Bronchial epithelial cell (primary cell): ENCODE data around the gene CD58. TPM values are rescaled to one million over a fixed set of nuclear protein-coding genes. Genes with fewer than 3 reads are reported as not detected.

ENCODE experiments used
- DNase-seq: peaks from one replicate; pipeline ENCODE4 v3.0.0-alpha.2; 2010; ENCODE audit warnings: low read depth
- FAIRE-seq: peaks from 2 replicates; lab custom pipeline; 2011; peaks lifted over from hg19 to GRCh38; lab: Jason Lieb, UNC
- H3K27me3 ChIP-seq: 2 replicates; pipeline ENCODE4 v1.5.1; 2011; ENCODE audit warnings: low read length; ENCODE audit not compliant: control insufficient read depth, insufficient read depth
- H3K36me3 ChIP-seq: 2 replicates; pipeline ENCODE4 v1.5.1; 2011; ENCODE audit warnings: low read length; ENCODE audit not compliant: control insufficient read depth, insufficient read depth
- H3K4me3 ChIP-seq: 2 replicates; pipeline ENCODE4 v1.5.1; 2011; ENCODE audit warnings: mild to moderate bottlenecking, low read depth, low read length, control low read depth
- CTCF ChIP-seq: IDR thresholded peaks from 2 replicates; pipeline ENCODE4 v1.5.1; 2011; ENCODE audit warnings: mild to moderate bottlenecking, moderate library complexity, low read length, control low read depth, inconsistent platforms; ENCODE audit not compliant: insufficient read depth, severe bottlenecking
- total RNA-seq: library from RNA; depleted of rRNA; stranded (reverse); fragments of >200 nt; gene quantifications from 2 replicates; pipeline ENCODE4 v1.2.1, GENCODE V29; 2014

CD58 gene
- total RNA-seq, 1 donor from 2014 or later, result 18.2 TPM

- TF ChIP-seq CTCF, result no peak
- no peaks in the 10 kb centered on the region for H3K27me3 ChIP-seq
- peaks cover 3% of the 10 kb centered on the region for H3K36me3 ChIP-seq
- DNase-seq (no peak), FAIRE-seq (no peak)
- no peak overlapping the region for H3K4me3 ChIP-seq
These were observed 52.4 kb downstream of the CD58 start for GRCh38 chr1:116518400-116518799.

- no peak for TF ChIP-seq CTCF
- DNase-seq (no peak), FAIRE-seq (no peak)
- Histone ChIP-seq H3K4me3 (no peak overlapping the region), H3K36me3 (peaks cover 3% of the 10 kb centered on the region), H3K27me3 (no peaks in the 10 kb centered on the region)
These were observed 54.2 kb downstream of the CD58 start for GRCh38 chr1:116516631-116517030.

GRCh38 chr1:116515702-116516101 is 55.1 kb downstream of the CD58 start:
- H3K27me3 ChIP-seq, result no peaks in the 10 kb centered on the region
- peaks cover 3% of the 10 kb centered on the region for H3K36me3 ChIP-seq
- no peak for FAIRE-seq
- no peak for DNase-seq
- TF ChIP-seq CTCF, result no peak
- H3K4me3 ChIP-seq, result no peak overlapping the region

- H3K36me3 ChIP-seq, result peaks cover 3% of the 10 kb centered on the region
- no peak overlapping the region for H3K4me3 ChIP-seq
- TF ChIP-seq CTCF, result no peak
- FAIRE-seq, result no peak
- peak; percentile 69 for DNase-seq
- no peaks in the 10 kb centered on the region for H3K27me3 ChIP-seq
These were observed 55.9 kb downstream of the CD58 start for GRCh38 chr1:116514708-116515525.

- DNase-seq (no peak), FAIRE-seq (no peak)
- TF ChIP-seq CTCF, result no peak
- H3K36me3 ChIP-seq, result peaks cover 1% of the 10 kb centered on the region
- H3K4me3 ChIP-seq, result no peak overlapping the region
- H3K27me3 ChIP-seq, result no peaks in the 10 kb centered on the region
These were observed 56.9 kb downstream of the CD58 start for GRCh38 chr1:116513956-116514355.
